Neural progenitor cell (in vitro differentiated cells): ENCODE results near the gene CBFA2T3.

Experiments
- EZH2 ChIP-seq: fragments of 200-600 bp; sonication (generic); IDR thresholded peaks from 2 replicates; pipeline ENCODE4 v1.6.1; 2017; ENCODE audit warnings: antibody characterized with exemption, mild to moderate bottlenecking, moderate library complexity
- TF ChIP-seq, protein P1 (sequence below): fragments of 200-600 bp; sonication (generic); IDR thresholded peaks from 2 replicates; pipeline ENCODE4 v1.5.1; 2017; ENCODE audit warnings: antibody characterized with exemption, mild to moderate bottlenecking

- TF ChIP-seq EZH2 = no peak
- TF ChIP-seq, protein P1, sequence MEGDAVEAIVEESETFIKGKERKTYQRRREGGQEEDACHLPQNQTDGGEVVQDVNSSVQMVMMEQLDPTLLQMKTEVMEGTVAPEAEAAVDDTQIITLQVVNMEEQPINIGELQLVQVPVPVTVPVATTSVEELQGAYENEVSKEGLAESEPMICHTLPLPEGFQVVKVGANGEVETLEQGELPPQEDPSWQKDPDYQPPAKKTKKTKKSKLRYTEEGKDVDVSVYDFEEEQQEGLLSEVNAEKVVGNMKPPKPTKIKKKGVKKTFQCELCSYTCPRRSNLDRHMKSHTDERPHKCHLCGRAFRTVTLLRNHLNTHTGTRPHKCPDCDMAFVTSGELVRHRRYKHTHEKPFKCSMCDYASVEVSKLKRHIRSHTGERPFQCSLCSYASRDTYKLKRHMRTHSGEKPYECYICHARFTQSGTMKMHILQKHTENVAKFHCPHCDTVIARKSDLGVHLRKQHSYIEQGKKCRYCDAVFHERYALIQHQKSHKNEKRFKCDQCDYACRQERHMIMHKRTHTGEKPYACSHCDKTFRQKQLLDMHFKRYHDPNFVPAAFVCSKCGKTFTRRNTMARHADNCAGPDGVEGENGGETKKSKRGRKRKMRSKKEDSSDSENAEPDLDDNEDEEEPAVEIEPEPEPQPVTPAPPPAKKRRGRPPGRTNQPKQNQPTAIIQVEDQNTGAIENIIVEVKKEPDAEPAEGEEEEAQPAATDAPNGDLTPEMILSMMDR = no peak
Measured at GRCh38 chr16:88967830-88968588, 9.0 kb downstream of the CBFA2T3 start.
